ENCODE measurements around the gene MDGA2. TPM values are rescaled to one million over a fixed set of nuclear protein-coding genes. Genes with fewer than 3 reads are reported as not detected.
A peak's percentile ranks its signal among the peaks of the same experiment; 100 is the strongest.

MDGA2 gene
- total and polyA plus RNA-seq, 4 donors = 16.5 to 99.0 (median 34.1) TPM

DNA sequence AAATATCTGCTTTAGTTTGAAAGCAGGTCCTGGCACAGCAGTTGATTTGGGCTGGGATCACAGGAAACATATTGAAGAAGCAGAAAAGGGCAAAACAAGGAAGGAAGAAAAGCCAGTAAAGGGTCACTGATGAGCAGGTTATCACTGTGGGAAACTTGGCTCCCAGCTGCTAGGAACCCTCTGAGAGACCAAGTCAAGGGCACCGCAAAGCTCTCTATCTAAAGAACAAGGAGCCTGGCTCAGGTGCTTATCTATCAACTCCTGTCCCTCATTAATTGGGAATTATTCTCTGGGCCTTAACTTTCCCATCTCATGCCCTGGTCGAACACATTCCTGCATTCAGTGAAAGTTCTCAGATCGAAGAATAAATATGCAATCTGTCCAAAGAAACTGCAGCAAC, 572.9 kb downstream of the MDGA2 start:
- WGBS (ENCODE audit: insufficient coverage) = 89% methylated on average over 3 of the region's 3 CpGs
- Histone ChIP-seq H3K4me1 (ENCODE audit: control insufficient read depth, insufficient read depth, low read length) (no peaks in the 10 kb centered on the region), H3K36me3 (ENCODE audit: control insufficient read depth, insufficient read depth, low read length) (no peaks in the 10 kb centered on the region), H3K27ac (ENCODE audit: low read depth, low read length) (no peak overlapping the region), H3K27me3 (ENCODE audit: control insufficient read depth, insufficient read depth, low read length) (no peaks in the 10 kb centered on the region), H3K9me3 (ENCODE audit: control insufficient read depth, insufficient read depth, low read length) (no peaks in the 10 kb centered on the region), H3K4me3 (ENCODE audit: low read depth, low read length) (no peak overlapping the region)
- no peak for DNase-seq (ENCODE audit: low read depth in 4 of 6, low spot score in 6 of 6)

GRCh38 chr14:47085678-47086077, 589.7 kb downstream of the MDGA2 start:
- Histone ChIP-seq H3K27ac (ENCODE audit: low read depth, low read length) (no peak overlapping the region), H3K9me3 (ENCODE audit: control insufficient read depth, insufficient read depth, low read length) (no peaks in the 10 kb centered on the region), H3K4me3 (ENCODE audit: low read depth, low read length) (no peak overlapping the region), H3K36me3 (ENCODE audit: control insufficient read depth, insufficient read depth, low read length) (no peaks in the 10 kb centered on the region), H3K4me1 (ENCODE audit: control insufficient read depth, insufficient read depth, low read length) (no peaks in the 10 kb centered on the region), H3K27me3 (ENCODE audit: control insufficient read depth, insufficient read depth, low read length) (no peaks in the 10 kb centered on the region)
- DNase-seq (ENCODE audit: low read depth in 4 of 6, low spot score in 6 of 6) = peak in 1 of 6 donors; percentile 20
- WGBS (ENCODE audit: insufficient coverage) = no CpG with 5 or more reads among the region's 1 CpG

GRCh38 chr14:47065326-47065725, 610.1 kb downstream of the MDGA2 start:
- Histone ChIP-seq H3K27me3 (ENCODE audit: control insufficient read depth, insufficient read depth, low read length) (no peaks in the 10 kb centered on the region), H3K4me3 (ENCODE audit: low read depth, low read length) (no peak overlapping the region), H3K4me1 (ENCODE audit: control insufficient read depth, insufficient read depth, low read length) (no peaks in the 10 kb centered on the region), H3K36me3 (ENCODE audit: control insufficient read depth, insufficient read depth, low read length) (no peaks in the 10 kb centered on the region), H3K9me3 (ENCODE audit: control insufficient read depth, insufficient read depth, low read length) (no peaks in the 10 kb centered on the region), H3K27ac (ENCODE audit: low read depth, low read length) (no peak overlapping the region)
- WGBS (ENCODE audit: insufficient coverage) = no CpG with 5 or more reads among the region's 1 CpG
- no peak for DNase-seq (ENCODE audit: low read depth in 4 of 6, low spot score in 6 of 6)

- WGBS (ENCODE audit: insufficient coverage) = no CpG with 5 or more reads among the region's 3 CpGs
Observed at GRCh38 chr14:47060050-47060449, 615.4 kb downstream of the MDGA2 start.

GRCh38 chr14:47057364-47057763, 618.0 kb downstream of the MDGA2 start:
- Histone ChIP-seq H3K9me3 (ENCODE audit: control insufficient read depth, insufficient read depth, low read length) (no peaks in the 10 kb centered on the region), H3K4me3 (ENCODE audit: low read depth, low read length) (no peak overlapping the region), H3K27me3 (ENCODE audit: control insufficient read depth, insufficient read depth, low read length) (no peaks in the 10 kb centered on the region), H3K36me3 (ENCODE audit: control insufficient read depth, insufficient read depth, low read length) (no peaks in the 10 kb centered on the region), H3K27ac (ENCODE audit: low read depth, low read length) (no peak overlapping the region), H3K4me1 (ENCODE audit: control insufficient read depth, insufficient read depth, low read length) (no peaks in the 10 kb centered on the region)
- DNase-seq (ENCODE audit: low read depth in 4 of 6, low spot score in 6 of 6) = no peak

More at GRCh38 chr14:47060050-47060449, 615.4 kb downstream of the MDGA2 start:
- no peak for DNase-seq (ENCODE audit: low read depth in 4 of 6, low spot score in 6 of 6)
- Histone ChIP-seq H3K4me1 (ENCODE audit: control insufficient read depth, insufficient read depth, low read length) (no peaks in the 10 kb centered on the region), H3K36me3 (ENCODE audit: control insufficient read depth, insufficient read depth, low read length) (no peaks in the 10 kb centered on the region), H3K9me3 (ENCODE audit: control insufficient read depth, insufficient read depth, low read length) (no peaks in the 10 kb centered on the region), H3K4me3 (ENCODE audit: low read depth, low read length) (no peak overlapping the region), H3K27me3 (ENCODE audit: control insufficient read depth, insufficient read depth, low read length) (no peaks in the 10 kb centered on the region), H3K27ac (ENCODE audit: low read depth, low read length) (no peak overlapping the region)

DNA sequence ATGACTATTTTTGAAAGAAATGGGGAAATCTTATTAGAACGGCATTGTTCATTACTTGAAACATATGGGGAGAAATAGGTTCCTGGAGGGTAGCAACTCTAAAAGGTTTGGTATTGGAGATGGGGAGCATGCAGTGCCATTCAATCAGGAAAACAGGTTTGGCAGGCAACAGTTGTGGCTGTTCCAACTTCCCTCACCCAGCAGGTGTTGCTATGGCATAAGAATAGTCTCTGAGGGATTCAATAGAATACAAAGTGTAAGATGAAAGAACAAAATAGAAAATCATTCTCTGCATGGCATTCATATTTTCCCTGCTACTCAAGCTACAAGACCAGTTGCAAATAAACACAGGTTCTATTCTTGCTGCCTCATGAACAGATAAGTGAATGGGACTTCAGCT, 630.6 kb downstream of the MDGA2 start:
- Histone ChIP-seq H3K4me1 (ENCODE audit: control insufficient read depth, insufficient read depth, low read length) (no peaks in the 10 kb centered on the region), H3K4me3 (ENCODE audit: low read depth, low read length) (no peak overlapping the region), H3K27ac (ENCODE audit: low read depth, low read length) (no peak overlapping the region), H3K27me3 (ENCODE audit: control insufficient read depth, insufficient read depth, low read length) (no peaks in the 10 kb centered on the region), H3K36me3 (ENCODE audit: control insufficient read depth, insufficient read depth, low read length) (no peaks in the 10 kb centered on the region), H3K9me3 (ENCODE audit: control insufficient read depth, insufficient read depth, low read length) (no peaks in the 10 kb centered on the region)
- DNase-seq (ENCODE audit: low read depth in 4 of 6, low spot score in 6 of 6) = peak in 4 of 6 donors; percentile 17 to 76 (median 50)
- no CpG with 5 or more reads among the region's 1 CpG for WGBS (ENCODE audit: insufficient coverage)

DNA sequence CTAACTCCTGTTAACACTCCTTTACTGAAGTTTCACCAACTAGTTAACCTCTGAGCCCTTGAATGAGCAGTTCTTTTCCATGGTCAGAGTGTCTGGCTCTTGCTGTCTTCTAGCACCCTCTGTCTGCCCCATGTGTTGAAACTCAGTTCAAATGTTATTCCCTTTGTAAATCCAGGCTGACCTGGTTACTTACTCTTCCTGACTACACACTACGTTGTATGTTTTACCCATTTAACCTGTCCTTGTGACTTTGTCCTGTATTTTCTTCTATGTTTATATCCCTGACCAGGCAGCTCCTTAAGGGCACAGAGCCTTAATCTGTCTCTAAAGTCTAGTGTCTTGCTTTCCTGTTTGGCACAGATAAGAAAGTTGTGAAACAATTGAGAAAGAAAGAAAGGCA, 634.9 kb downstream of the MDGA2 start:
- no peaks in the 10 kb centered on the region for H3K9me3 ChIP-seq (ENCODE audit: control insufficient read depth, insufficient read depth, low read length)
- H3K27ac ChIP-seq (ENCODE audit: low read depth, low read length) = no peak overlapping the region
- H3K4me3 ChIP-seq (ENCODE audit: low read depth, low read length) = no peak overlapping the region
- no peaks in the 10 kb centered on the region for H3K4me1 ChIP-seq (ENCODE audit: control insufficient read depth, insufficient read depth, low read length)
- H3K36me3 ChIP-seq (ENCODE audit: control insufficient read depth, insufficient read depth, low read length) = no peaks in the 10 kb centered on the region
- DNase-seq (ENCODE audit: low read depth in 4 of 6, low spot score in 6 of 6) = peak in 2 of 6 donors; percentile 34 to 51
- WGBS (ENCODE audit: insufficient coverage) = 20% methylated on average over 1 of the region's 1 CpG
- H3K27me3 ChIP-seq (ENCODE audit: control insufficient read depth, insufficient read depth, low read length) = no peaks in the 10 kb centered on the region

DNA sequence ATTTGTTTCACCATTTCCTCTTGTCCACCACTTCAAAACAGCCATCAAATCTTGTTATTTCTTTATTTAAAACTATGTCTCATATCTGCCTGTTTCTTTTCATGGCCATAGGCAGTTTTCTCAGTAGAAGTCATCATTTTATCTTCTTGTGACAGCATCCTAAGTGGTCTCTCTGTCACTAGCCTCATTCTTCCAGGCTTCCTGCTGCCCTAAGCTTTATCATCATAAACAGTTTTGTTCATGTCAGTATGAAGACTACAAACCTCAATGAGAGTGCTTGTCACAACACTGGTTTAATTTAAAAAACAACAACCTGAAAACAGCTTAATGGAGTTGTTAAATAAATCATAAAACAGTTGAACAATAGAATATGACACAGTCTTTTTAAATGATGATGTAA, 636.1 kb downstream of the MDGA2 start:
- no peaks in the 10 kb centered on the region for H3K4me1 ChIP-seq (ENCODE audit: control insufficient read depth, insufficient read depth, low read length)
- no peak overlapping the region for H3K4me3 ChIP-seq (ENCODE audit: low read depth, low read length)
- no peaks in the 10 kb centered on the region for H3K36me3 ChIP-seq (ENCODE audit: control insufficient read depth, insufficient read depth, low read length)
- H3K27me3 ChIP-seq (ENCODE audit: control insufficient read depth, insufficient read depth, low read length) = no peaks in the 10 kb centered on the region
- DNase-seq (ENCODE audit: low read depth in 4 of 6, low spot score in 6 of 6) = no peak
- H3K9me3 ChIP-seq (ENCODE audit: control insufficient read depth, insufficient read depth, low read length) = no peaks in the 10 kb centered on the region
- H3K27ac ChIP-seq (ENCODE audit: low read depth, low read length) = no peak overlapping the region

DNA sequence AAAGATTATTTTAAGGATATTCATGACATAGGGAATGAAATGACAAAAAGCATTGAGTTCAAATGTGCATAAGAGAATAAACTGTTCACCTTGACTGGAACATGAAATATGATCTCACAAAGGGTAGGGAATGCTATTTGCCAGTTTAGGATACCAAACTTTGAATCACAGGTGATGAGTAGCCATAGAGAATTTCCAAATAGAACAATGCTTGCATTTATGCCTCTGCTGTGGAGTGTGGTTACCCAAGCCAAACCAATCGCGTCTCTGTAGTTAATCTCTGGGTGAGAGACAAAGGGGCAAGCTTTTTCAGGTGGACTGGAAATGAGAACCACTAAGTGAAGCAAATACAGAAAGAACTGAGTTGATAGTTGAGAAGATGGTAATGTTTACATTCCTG, 652.7 kb downstream of the MDGA2 start:
- DNase-seq (ENCODE audit: low read depth in 4 of 6, low spot score in 6 of 6) = no peak
- Histone ChIP-seq H3K36me3 (ENCODE audit: control insufficient read depth, insufficient read depth, low read length) (no peaks in the 10 kb centered on the region), H3K27ac (ENCODE audit: low read depth, low read length) (no peak overlapping the region), H3K27me3 (ENCODE audit: control insufficient read depth, insufficient read depth, low read length) (no peaks in the 10 kb centered on the region), H3K9me3 (ENCODE audit: control insufficient read depth, insufficient read depth, low read length) (no peaks in the 10 kb centered on the region), H3K4me1 (ENCODE audit: control insufficient read depth, insufficient read depth, low read length) (no peaks in the 10 kb centered on the region), H3K4me3 (ENCODE audit: low read depth, low read length) (no peak overlapping the region)
- 78% methylated on average over 2 of the region's 2 CpGs for WGBS (ENCODE audit: insufficient coverage)

DNA sequence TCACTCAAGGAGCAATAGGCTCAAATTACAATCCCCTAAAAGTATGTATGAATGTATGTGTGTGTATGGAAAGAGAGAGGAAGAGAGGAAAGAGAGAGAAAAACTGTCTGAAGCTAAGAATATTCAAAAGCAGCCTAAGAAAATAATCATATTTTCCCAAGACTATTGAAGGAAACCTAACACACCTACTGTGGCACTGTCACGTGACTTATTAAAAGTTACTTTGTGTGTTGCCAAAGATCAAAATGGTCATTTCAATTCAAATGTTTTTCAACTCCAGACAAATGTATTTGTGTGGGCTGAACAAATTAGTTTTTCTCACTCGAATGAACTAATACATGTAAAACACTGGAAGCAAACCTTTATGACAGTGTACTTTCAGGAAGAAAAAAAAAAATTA, 654.9 kb downstream of the MDGA2 start:
- H3K4me3 ChIP-seq (ENCODE audit: low read depth, low read length) = no peak overlapping the region
- no peak for DNase-seq (ENCODE audit: low read depth in 4 of 6, low spot score in 6 of 6)
- H3K9me3 ChIP-seq (ENCODE audit: control insufficient read depth, insufficient read depth, low read length) = no peaks in the 10 kb centered on the region

More for the DNA sequence above, 654.9 kb downstream of the MDGA2 start:
- no peaks in the 10 kb centered on the region for H3K36me3 ChIP-seq (ENCODE audit: control insufficient read depth, insufficient read depth, low read length)
- H3K27ac ChIP-seq (ENCODE audit: low read depth, low read length) = no peak overlapping the region
- WGBS (ENCODE audit: insufficient coverage) = no CpG with 5 or more reads among the region's 2 CpGs
- H3K4me1 ChIP-seq (ENCODE audit: control insufficient read depth, insufficient read depth, low read length) = no peaks in the 10 kb centered on the region
- no peaks in the 10 kb centered on the region for H3K27me3 ChIP-seq (ENCODE audit: control insufficient read depth, insufficient read depth, low read length)

Measured in spinal cord (tissue), 10 donors.